SU-DHL-6 (cell line): ENCODE data around the gene SOCS6.
"Not testable (repeated sequence)": the region's sequence is repeated elsewhere in the genome, so short reads cannot be mapped to it uniquely, and the experiment has no call there.

ENCODE experiments used
- EZH2phosphoT487 ChIP-seq: fragments of 200-600 bp; sonication (generic), shearing (Covaris generic); conservative IDR thresholded peaks from 2 replicates; pipeline ENCODE4 v1.6.1; 2018; ENCODE audit warnings: mild to moderate bottlenecking, antibody characterized with exemption, low read length, moderate library complexity, mixed read lengths
- TF ChIP-seq, protein P1 (sequence below): fragments of 200-600 bp; sonication (generic); IDR thresholded peaks from one replicate; pipeline ENCODE4 v1.5.1; 2017; ENCODE audit warnings: antibody characterized with exemption, mild to moderate bottlenecking, low read length, moderate library complexity; ENCODE audit not compliant: insufficient read depth, poor library complexity, severe bottlenecking

DNA sequence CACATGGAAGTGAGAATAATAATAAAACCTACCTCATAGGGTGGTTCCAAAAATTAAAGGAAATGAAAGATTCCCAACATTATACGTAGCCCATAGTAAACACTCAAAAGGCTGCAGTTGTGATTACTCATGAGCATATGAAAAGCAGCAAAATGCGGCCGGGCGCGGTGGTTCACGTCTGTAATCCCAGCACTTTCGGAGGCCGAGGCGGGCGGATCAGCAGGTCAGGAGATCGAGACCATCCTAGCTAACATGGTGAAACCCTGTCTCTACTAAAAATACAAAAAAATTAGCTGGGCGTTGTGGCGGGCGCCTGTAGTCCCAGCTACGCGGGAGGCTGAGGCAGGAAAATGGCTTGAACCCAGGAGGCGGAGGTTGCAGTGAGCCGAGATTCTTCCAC, 39.0 kb upstream of the SOCS6 start:
- TF ChIP-seq, protein P1, sequence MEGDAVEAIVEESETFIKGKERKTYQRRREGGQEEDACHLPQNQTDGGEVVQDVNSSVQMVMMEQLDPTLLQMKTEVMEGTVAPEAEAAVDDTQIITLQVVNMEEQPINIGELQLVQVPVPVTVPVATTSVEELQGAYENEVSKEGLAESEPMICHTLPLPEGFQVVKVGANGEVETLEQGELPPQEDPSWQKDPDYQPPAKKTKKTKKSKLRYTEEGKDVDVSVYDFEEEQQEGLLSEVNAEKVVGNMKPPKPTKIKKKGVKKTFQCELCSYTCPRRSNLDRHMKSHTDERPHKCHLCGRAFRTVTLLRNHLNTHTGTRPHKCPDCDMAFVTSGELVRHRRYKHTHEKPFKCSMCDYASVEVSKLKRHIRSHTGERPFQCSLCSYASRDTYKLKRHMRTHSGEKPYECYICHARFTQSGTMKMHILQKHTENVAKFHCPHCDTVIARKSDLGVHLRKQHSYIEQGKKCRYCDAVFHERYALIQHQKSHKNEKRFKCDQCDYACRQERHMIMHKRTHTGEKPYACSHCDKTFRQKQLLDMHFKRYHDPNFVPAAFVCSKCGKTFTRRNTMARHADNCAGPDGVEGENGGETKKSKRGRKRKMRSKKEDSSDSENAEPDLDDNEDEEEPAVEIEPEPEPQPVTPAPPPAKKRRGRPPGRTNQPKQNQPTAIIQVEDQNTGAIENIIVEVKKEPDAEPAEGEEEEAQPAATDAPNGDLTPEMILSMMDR = not testable (repeated sequence)
- not testable (repeated sequence) for TF ChIP-seq EZH2phosphoT487
